GM21515 (cell line): ENCODE measurements around the gene NSMF.
"Not testable (repeated sequence)": the region's sequence is repeated elsewhere in the genome, so short reads cannot be mapped to it uniquely, and the experiment has no call there.

Experiments used
- ATAC-seq: cut with Tn5 transposase; IDR thresholded peaks from one replicate; pipeline ENCODE4 v1.9.1; 2021; ENCODE audit not compliant: unreplicated experiment

Gene NSMF

GRCh38 chr9:137477778-137478612 is 18.9 kb upstream of the NSMF start:
- ATAC-seq: no peak

GRCh38 chr9:137476856-137477255 is 17.7 kb upstream of the NSMF start:
- no peak for ATAC-seq

- no peak for ATAC-seq
Measured at GRCh38 chr9:137475666-137476065, 16.5 kb upstream of the NSMF start.

GRCh38 chr9:137474271-137474670 is 15.1 kb upstream of the NSMF start:
- ATAC-seq: no peak

GRCh38 chr9:137470785-137471184 is 11.7 kb upstream of the NSMF start:
- ATAC-seq: no peak

GRCh38 chr9:137467896-137468295 is 8.8 kb upstream of the NSMF start:
- ATAC-seq: no peak

GRCh38 chr9:137467161-137467581 is 8.0 kb upstream of the NSMF start:
- ATAC-seq: no peak

GRCh38 chr9:137466389-137467085 is 7.4 kb upstream of the NSMF start:
- not testable (repeated sequence) for ATAC-seq

GRCh38 chr9:137465720-137466388 is 6.7 kb upstream of the NSMF start:
- ATAC-seq: no peak

- no peak for ATAC-seq
Measured at GRCh38 chr9:137465000-137465719, 6.0 kb upstream of the NSMF start.

GRCh38 chr9:137464291-137464999 is 5.3 kb upstream of the NSMF start:
- ATAC-seq: no peak

GRCh38 chr9:137463931-137464290 is 4.8 kb upstream of the NSMF start:
- ATAC-seq: no peak

GRCh38 chr9:137462986-137463930 is 4.1 kb upstream of the NSMF start:
- ATAC-seq: no peak

GRCh38 chr9:137462396-137462985 is 3.4 kb upstream of the NSMF start:
- ATAC-seq: no peak

GRCh38 chr9:137461663-137462395 is 2.7 kb upstream of the NSMF start:
- ATAC-seq: peak; percentile 38

- no peak for ATAC-seq
Measured at GRCh38 chr9:137461316-137461662, 2.2 kb upstream of the NSMF start.

GRCh38 chr9:137460363-137461315 is 1.5 kb upstream of the NSMF start:
- no peak for ATAC-seq
